Inflammatory macrophage (primary cell): Measurements from ENCODE around the gene RDH16.

Experiments
- DNase-seq, 2 donors: peaks; one replicate each; pipeline ENCODE4 v3.0.0-alpha.2; 2020 to 2022
- total RNA-seq, 18 experiments: gene quantifications; one replicate each; lab custom pipeline; 2026; ENCODE audit warnings: mixed read lengths in 6 of 18, inconsistent platforms in 2 of 18; lab: John Stamatoyannopoulos, UW

The RDH16 gene
- 0 to 0.20 (median 0.06) reads per million in 18 experiments for total RNA-seq

- no peak for DNase-seq
Measured at GRCh38 chr12:56957229-56958052, at the start of gene RDH16. Gene RDH16, minus strand, starts transcription at chr12:56957608. Its CDS starts 146 bp downstream, at chr12:56957462.

GRCh38 chr12:57006809-57007475, 49.5 kb upstream of the RDH16 start:
- no peak for DNase-seq

- peak; percentile 29 to 76 for DNase-seq
Measured at GRCh38 chr12:57005980-57006808, 48.8 kb upstream of the RDH16 start, which contains the start of gene ZBTB39. Gene ZBTB39, minus strand, starts transcription at chr12:57006546. Its CDS starts 1,629 bp downstream, at chr12:57004917.

- DNase-seq = no peak
Measured at GRCh38 chr12:57004651-57005050, 47.2 kb upstream of the RDH16 start.

GRCh38 chr12:57003395-57003794, 46.0 kb upstream of the RDH16 start:
- no peak for DNase-seq

- peak; percentile 61 to 68 for DNase-seq
Measured at GRCh38 chr12:57001448-57001906, 44.1 kb upstream of the RDH16 start.

- no peak for DNase-seq
Measured at GRCh38 chr12:57000393-57000792, 43.0 kb upstream of the RDH16 start.

GRCh38 chr12:56999456-56999855, 42.0 kb upstream of the RDH16 start:
- DNase-seq = no peak

- no peak for DNase-seq
Measured at GRCh38 chr12:56998981-56999380, 41.6 kb upstream of the RDH16 start.

GRCh38 chr12:56998316-56998715, 40.9 kb upstream of the RDH16 start:
- DNase-seq = no peak

GRCh38 chr12:56996793-56997545, 39.6 kb upstream of the RDH16 start:
- DNase-seq = no peak

- DNase-seq = no peak
Measured at GRCh38 chr12:56995930-56996496, 38.6 kb upstream of the RDH16 start.

- DNase-seq = no peak
Measured at GRCh38 chr12:56995201-56995929, 38.0 kb upstream of the RDH16 start.

GRCh38 chr12:56994231-56994746, 36.9 kb upstream of the RDH16 start:
- DNase-seq = no peak

- DNase-seq = no peak
Measured at GRCh38 chr12:56993346-56993745, 35.9 kb upstream of the RDH16 start.

GRCh38 chr12:56991319-56992246, 34.2 kb upstream of the RDH16 start:
- DNase-seq = peak; percentile 27 to 37

GRCh38 chr12:56990648-56991318, 33.4 kb upstream of the RDH16 start:
- no peak for DNase-seq

GRCh38 chr12:56989861-56990610, 32.6 kb upstream of the RDH16 start:
- no peak for DNase-seq
